Naive B cell (primary cell): Measurements from ENCODE around the gene SPINK1. TPM values are rescaled to one million over a fixed set of nuclear protein-coding genes. Genes with fewer than 3 reads are reported as not detected.

Source experiments
- ATAC-seq, 2 donors: fragments of 150-1000 bp; cut with Tn5 transposase; 2 replicates each; pipeline ENCODE4 v1.10.0; 2021; ENCODE audit warnings: low read depth in 2 of 2, mild to moderate bottlenecking in 2 of 2, moderate library complexity in 2 of 2
- DNase-seq: peaks from one replicate; pipeline ENCODE4 v3.0.0; 2022
- H3K27ac Mint-ChIP-seq, 6 donors: one replicate each; pipeline ENCODE4 v1.8.0; 2020 to 2022; ENCODE audit warnings: mild to moderate bottlenecking in 6 of 6, mixed read lengths in 6 of 6, moderate library complexity in 5 of 6, inconsistent platforms in 2 of 6
- H3K27me3 Mint-ChIP-seq, 3 donors: one replicate each; pipeline ENCODE4 v1.8.0; 2021 to 2022; ENCODE audit warnings: mixed read lengths in 3 of 3, mild to moderate bottlenecking in 1 of 3
- H3K36me3 Mint-ChIP-seq, 2 donors: one replicate each; pipeline ENCODE4 v1.8.0; 2020 to 2022; ENCODE audit warnings: mixed read lengths in 2 of 2, inconsistent platforms in 1 of 2, mild to moderate bottlenecking in 1 of 2
- H3K4me1 Mint-ChIP-seq, 3 donors: one replicate each; pipeline ENCODE4 v1.8.0; 2020 to 2022; ENCODE audit warnings: mixed read lengths in 3 of 3, inconsistent platforms in 1 of 3, mild to moderate bottlenecking in 1 of 3, moderate library complexity in 1 of 3
- H3K4me3 Mint-ChIP-seq, 8 donors: one replicate each; pipeline ENCODE4 v1.8.0; 2020 to 2022; ENCODE audit warnings: mild to moderate bottlenecking in 8 of 8, mixed read lengths in 8 of 8, moderate library complexity in 8 of 8, inconsistent platforms in 2 of 8
- H3K9me3 Mint-ChIP-seq, 7 donors: one replicate each; pipeline ENCODE4 v1.8.0; 2020 to 2022; ENCODE audit warnings: mixed read lengths in 7 of 7, mild to moderate bottlenecking in 5 of 7, inconsistent platforms in 2 of 7, moderate library complexity in 1 of 7
- polyA plus RNA-seq, 6 donors: library from polyadenylated mRNA; unstranded; fragments of 300-500 nt; fragmentation: Illumina TruSeq; gene quantifications; one replicate each; pipeline ENCODE4 v1.2.3, GENCODE V29; 2021; ENCODE audit warnings: low read depth in 6 of 6

Gene SPINK1
- polyA plus RNA-seq, 6 donors from 2014 or later = not detected

DNA sequence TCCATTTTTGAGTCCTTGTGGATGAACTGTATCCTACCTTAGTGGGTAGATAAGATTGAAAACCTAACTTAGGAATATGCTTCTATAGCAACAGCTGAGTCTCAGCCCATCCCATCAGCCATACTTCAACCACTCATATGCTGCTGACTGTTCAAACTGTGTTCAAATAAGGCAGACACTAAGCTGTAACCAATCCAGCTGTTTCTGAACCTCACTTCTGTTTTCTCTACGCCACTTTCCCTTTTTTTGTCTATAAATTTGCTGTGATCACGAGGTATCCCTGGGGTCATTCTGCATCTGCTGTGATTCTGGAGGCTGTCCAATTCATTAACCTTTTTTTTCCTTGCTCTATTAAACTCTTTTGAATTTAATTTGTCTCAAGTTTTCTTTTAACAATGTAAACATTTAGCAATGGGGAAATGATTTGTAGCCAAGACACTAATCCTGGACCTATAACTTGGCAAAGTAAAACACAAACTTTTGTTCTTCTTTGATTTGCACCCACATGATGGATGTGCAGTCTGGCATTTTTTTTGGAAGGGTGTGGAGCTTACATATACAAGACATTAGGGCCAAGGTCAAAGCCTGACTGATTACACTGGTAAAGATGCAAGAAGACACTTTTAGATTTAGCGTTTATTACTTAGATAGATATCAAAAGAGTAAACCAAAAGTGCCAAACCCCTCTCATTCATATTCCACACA lies 32.1 kb upstream of the SPINK1 start:
- DNase-seq (no peak), ATAC-seq (no peak)
- Mint-ChIP-seq H3K27me3 (peaks cover 0 to 8% (median 6%) of the 10 kb centered on the region in 3 donors), H3K4me3 (no peak overlapping the region), H3K36me3 (no peaks in the 10 kb centered on the region), H3K9me3 (no peaks in the 10 kb centered on the region), H3K4me1 (no peaks in the 10 kb centered on the region), H3K27ac (no peak overlapping the region)

DNA sequence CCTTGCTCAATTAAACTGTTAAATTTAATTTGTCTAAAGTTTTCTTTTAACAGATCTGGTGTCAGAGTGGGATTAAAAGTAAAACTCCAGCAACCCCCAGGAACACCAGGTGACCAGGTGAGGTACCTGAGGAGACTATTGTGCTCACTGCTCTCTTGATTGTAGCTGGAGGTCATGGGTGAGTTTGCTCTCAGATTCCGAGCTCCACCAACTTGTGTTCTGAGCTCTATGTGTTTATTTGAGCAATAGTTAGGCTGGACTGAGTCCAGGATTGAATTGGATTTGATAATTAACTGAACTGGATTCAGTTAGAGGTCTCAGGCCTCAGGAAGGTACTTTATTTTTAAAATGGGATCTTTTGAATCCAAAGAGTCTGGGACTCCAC lies 29.2 kb upstream of the SPINK1 start:
- no peaks in the 10 kb centered on the region for H3K4me1 Mint-ChIP-seq
- ATAC-seq (no peak), DNase-seq (no peak)
- no peak overlapping the region for H3K4me3 Mint-ChIP-seq
- no peaks in the 10 kb centered on the region for H3K36me3 Mint-ChIP-seq
- no peaks in the 10 kb centered on the region for H3K9me3 Mint-ChIP-seq
- H3K27ac Mint-ChIP-seq = no peak overlapping the region
- H3K27me3 Mint-ChIP-seq = peaks cover 0 to 4% (median 0%) of the 10 kb centered on the region in 3 donors

DNA sequence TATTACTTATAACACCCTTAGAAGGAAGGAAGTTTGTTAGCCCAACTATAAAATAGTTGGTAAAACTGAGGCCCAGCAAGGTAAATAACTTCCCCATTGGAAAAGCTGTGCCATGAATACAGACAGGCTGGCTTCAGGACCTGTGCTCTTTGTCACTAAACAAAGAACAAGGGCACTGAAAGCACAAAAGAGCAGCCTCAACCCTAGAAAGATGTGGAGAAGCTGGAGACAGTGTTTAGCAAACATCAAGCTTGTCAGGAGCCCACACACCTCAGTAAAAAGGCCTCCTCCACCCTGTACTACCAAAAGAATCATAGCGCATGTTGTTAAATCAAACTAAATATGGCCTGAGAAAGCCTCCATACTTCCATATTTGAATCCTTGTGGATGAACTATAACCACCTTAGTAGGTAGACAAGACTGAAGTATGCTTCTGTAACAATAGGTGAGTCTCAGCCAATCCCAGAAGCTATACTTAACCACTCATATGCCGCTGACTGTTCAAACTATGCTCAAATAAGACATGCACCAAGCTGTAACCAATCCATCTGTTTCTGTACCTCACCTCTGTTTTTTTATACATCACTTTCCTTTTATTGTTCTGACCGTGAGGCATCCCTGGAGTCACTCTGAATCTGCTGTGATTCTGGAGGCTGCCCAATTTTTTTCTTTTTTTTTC lies 28.6 kb upstream of the SPINK1 start:
- ATAC-seq = no peak
- Mint-ChIP-seq H3K9me3 (no peaks in the 10 kb centered on the region), H3K4me1 (no peaks in the 10 kb centered on the region)

DNA sequence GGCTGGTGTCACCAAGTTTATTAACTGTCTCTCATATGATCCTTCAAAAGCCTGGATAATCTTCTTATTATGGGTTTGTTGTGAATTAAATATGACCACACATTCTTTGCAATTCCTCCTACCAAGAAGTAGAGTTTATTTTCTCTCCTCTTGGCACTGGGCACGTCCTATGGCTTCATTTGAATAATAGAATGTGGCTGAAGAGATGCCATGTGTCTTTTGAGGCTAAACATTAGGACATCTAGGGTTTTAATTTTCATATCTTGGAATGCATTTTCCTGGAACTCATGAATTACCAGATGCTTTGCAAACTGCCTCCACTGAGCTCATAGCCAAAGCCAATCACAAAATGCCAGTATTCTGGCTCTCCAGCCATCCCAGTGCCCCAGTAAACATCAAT lies 27.1 kb upstream of the SPINK1 start:
- H3K27ac Mint-ChIP-seq = peak overlapping the region in 1 of 6 donors; percentile 34
- no peaks in the 10 kb centered on the region for H3K9me3 Mint-ChIP-seq
- H3K36me3 Mint-ChIP-seq = no peaks in the 10 kb centered on the region
- DNase-seq (no peak), ATAC-seq (no peak)
- no peaks in the 10 kb centered on the region for H3K4me1 Mint-ChIP-seq
- H3K27me3 Mint-ChIP-seq = peaks cover 4 to 7% (median 7%) of the 10 kb centered on the region in 3 donors
- no peak overlapping the region for H3K4me3 Mint-ChIP-seq

More for the DNA sequence above, 28.6 kb upstream of the SPINK1 start:
- Mint-ChIP-seq H3K36me3 (no peaks in the 10 kb centered on the region), H3K27me3 (peaks cover 0 to 5% (median 4%) of the 10 kb centered on the region in 3 donors), H3K4me3 (no peak overlapping the region), H3K27ac (no peak overlapping the region)
- no peak for DNase-seq

DNA sequence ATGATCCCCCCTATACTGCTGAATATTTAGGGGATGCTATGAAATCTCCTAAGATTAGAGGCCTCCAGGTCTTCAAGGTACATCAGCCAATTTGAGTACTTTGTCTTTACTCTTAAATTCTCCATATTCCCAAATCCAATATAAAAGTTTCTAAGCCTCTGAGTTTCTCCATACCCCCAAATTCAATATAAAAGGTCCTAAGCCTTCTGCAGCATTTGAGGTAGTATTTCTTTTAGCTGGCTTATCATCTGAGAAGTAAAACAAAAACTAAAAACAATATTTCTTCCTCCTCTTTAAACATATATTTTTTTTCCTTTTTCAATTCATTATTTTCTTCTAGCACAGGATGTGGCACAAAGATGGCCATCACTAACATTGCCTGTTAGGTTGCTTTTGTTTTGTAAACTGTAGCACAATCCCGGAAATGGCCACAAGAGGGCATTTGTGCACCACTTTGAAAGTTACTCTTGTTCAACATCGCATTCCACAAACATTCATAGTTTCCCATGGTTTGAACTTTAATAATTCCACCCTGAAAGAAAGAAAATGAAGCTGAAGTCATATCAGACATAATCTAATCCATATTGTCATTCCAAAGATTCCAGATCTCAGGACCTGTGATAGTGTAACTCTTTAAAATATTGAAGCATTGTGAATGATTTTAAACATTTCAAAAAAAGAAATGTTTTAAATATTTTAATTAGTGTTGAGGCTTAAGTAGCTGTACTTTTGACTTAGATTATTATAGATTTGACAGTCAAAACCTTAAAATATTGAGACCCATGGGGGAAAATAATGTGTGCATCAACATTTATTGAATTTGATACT lies 26.0 kb upstream of the SPINK1 start:
- H3K4me1 Mint-ChIP-seq = no peaks in the 10 kb centered on the region
- no peaks in the 10 kb centered on the region for H3K9me3 Mint-ChIP-seq
- no peak overlapping the region for H3K27ac Mint-ChIP-seq
- ATAC-seq (no peak), DNase-seq (peak; percentile 0)
- no peaks in the 10 kb centered on the region for H3K36me3 Mint-ChIP-seq
- peaks cover 4 to 8% (median 7%) of the 10 kb centered on the region in 3 donors for H3K27me3 Mint-ChIP-seq
- no peak overlapping the region for H3K4me3 Mint-ChIP-seq

DNA sequence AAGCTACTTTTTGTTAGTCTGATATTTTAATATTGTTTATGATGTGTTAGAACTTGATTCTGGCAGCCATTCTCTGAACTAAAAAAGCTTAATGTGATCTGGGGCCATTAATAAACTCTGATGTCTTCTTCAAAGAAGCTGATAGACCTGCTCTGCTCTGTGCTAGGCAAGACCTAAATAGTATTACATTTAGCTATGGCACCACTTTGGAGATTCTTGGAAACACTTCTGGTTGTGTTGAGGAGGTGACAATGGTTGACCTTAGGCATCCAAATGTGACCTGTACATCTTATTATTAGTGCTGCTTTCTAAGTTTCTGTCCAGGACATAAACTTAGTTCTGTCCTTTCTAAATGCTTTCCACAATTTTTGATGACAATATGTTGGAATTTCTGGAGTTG lies 25.3 kb upstream of the SPINK1 start:
- Mint-ChIP-seq H3K9me3 (no peaks in the 10 kb centered on the region), H3K4me3 (no peak overlapping the region), H3K27ac (no peak overlapping the region), H3K4me1 (no peaks in the 10 kb centered on the region), H3K27me3 (peaks cover 4 to 8% (median 7%) of the 10 kb centered on the region in 3 donors), H3K36me3 (no peaks in the 10 kb centered on the region)
- no peak for ATAC-seq
- DNase-seq = no peak

DNA sequence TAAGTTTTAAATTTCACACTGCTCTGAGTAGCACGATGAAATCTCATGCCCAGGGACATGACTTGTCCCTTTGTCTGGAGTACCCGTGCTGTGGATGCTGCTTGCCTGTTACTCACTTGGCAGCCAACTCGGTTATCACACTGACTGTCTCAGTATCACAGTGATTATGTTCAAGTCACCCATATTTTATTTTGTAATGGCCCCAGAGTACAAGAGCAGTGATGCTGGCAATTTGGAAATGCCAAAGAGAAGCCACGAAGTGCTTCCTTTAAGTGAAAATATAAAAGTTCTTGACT lies 24.3 kb upstream of the SPINK1 start:
- ATAC-seq = no peak
- Mint-ChIP-seq H3K9me3 (no peaks in the 10 kb centered on the region), H3K4me3 (no peak overlapping the region), H3K36me3 (no peaks in the 10 kb centered on the region), H3K4me1 (no peaks in the 10 kb centered on the region), H3K27ac (no peak overlapping the region), H3K27me3 (peaks cover 4 to 8% (median 7%) of the 10 kb centered on the region in 3 donors)
- DNase-seq = no peak

DNA sequence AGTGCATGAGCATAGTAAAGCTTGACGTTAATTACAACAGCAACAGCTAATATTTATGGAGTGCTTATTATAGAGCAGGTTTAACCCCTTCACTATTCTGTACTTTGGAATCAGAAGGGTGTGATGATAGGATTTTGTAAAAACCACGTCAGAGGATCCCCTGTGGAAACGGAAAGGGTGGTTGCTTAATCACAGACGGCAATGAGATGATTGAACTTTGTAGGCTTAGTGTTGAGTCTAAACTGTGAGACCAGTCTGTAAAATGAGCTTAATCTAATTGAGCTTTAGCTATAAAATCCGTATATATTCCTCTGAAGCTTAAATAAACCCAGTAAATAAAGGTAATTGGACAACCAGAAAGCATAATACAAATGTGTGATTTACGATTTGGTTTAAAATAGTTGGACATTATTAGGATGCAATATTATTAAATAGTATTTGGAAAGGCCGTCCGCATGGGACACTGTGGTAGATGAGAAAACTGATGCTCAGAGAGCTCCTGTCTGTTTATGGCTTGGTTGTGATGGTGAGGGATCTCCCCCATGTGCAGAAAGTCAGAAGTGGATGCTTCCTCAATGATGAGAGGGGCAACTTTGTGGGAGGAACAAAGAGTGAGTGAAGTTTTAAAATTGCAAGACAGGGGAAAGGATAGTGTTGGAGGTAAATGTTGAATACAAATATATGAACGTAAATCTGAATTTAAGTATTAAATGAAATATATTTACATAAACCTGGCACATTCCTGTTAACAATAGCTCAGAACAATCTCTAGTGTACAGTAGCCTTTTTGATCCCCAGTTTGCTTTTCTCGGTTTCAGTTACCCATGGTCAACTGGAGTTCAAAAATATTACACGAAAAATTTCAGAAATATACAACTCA lies 23.7 kb upstream of the SPINK1 start:
- DNase-seq = no peak
- Mint-ChIP-seq H3K9me3 (no peaks in the 10 kb centered on the region), H3K4me3 (no peak overlapping the region), H3K27me3 (peaks cover 4 to 8% (median 7%) of the 10 kb centered on the region in 3 donors), H3K4me1 (no peaks in the 10 kb centered on the region), H3K27ac (no peak overlapping the region), H3K36me3 (no peaks in the 10 kb centered on the region)
- ATAC-seq = no peak

DNA sequence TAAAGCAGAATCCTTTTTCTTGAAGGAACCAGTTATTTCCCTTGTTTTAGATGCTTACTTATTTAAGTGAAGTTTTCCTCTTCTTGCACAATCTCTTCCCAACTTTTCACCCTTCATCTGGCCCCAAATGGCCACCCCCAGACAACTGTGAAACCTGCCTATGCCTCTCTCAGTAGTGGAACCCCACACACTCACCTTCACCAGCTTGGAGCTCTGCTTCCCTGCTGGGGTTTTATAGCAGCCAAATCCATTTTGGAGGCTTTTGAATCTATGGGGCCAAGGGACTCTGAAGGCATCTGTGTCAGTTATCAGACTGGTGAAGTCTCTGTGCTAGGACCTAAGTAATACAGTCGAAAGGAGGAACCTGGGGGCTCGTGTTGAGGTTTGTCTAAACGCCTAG lies 22.9 kb upstream of the SPINK1 start:
- Mint-ChIP-seq H3K36me3 (no peaks in the 10 kb centered on the region), H3K9me3 (no peaks in the 10 kb centered on the region), H3K27ac (no peak overlapping the region), H3K4me1 (no peaks in the 10 kb centered on the region), H3K4me3 (no peak overlapping the region), H3K27me3 (peaks cover 4 to 11% (median 8%) of the 10 kb centered on the region in 3 donors)
- DNase-seq (no peak), ATAC-seq (no peak)

DNA sequence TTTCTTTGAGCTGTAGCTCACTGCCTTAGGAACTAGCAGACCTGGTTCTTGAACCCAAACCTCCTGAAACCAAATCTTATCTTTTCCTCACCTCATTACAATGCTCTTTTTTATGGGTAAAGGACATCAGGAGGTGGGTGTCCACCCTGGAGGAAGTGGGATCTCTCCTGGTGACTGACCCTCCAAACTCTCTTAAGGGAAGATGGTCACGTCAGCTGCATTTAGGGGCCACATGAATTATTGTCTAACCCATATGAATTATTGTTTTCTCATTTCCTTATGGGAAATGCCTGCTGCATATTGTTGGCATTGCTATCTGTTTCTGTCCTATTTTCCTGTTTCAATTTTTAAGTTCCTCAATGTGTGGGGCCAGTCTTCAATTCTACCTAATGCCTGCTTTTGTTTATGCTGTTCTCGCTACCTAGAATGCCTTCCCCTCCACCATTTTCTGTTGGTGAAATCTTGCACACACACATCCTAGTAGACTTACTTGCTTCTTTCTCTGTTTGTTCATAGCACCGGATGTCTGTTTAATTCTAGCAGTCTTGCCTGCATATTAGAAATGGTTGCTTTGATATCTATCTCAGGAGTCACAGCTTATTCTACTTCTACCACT lies 22.0 kb upstream of the SPINK1 start:
- Mint-ChIP-seq H3K4me3 (no peak overlapping the region), H3K36me3 (no peaks in the 10 kb centered on the region)

DNA sequence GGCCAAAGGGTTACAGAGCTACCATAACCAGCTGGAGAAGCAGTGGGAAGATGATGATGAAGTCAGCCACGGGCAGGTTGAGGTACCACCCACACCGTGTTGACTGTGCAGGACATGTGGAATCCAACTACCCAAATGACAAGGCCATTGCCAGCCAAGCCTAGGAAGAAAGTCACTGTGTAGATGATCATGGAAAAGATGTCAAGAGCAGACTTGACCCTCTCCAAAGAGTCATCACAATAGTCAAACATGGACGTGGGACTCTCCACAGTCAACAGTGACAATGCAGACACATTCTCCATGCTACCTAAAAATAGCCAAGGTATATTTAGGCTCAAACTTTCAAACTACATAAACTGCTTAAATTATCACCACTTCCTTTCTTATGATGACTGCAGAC lies 20.9 kb upstream of the SPINK1 start:
- Mint-ChIP-seq H3K27me3 (peaks cover 4 to 15% (median 7%) of the 10 kb centered on the region in 3 donors), H3K36me3 (no peaks in the 10 kb centered on the region), H3K4me3 (no peak overlapping the region), H3K27ac (no peak overlapping the region), H3K9me3 (no peaks in the 10 kb centered on the region), H3K4me1 (no peaks in the 10 kb centered on the region)
- ATAC-seq = no peak
- DNase-seq = no peak

More for the DNA sequence above, 22.0 kb upstream of the SPINK1 start:
- peaks cover 4 to 15% (median 8%) of the 10 kb centered on the region in 3 donors for H3K27me3 Mint-ChIP-seq
- ATAC-seq (no peak), DNase-seq (no peak)
- no peaks in the 10 kb centered on the region for H3K9me3 Mint-ChIP-seq
- H3K27ac Mint-ChIP-seq = no peak overlapping the region
- no peaks in the 10 kb centered on the region for H3K4me1 Mint-ChIP-seq

DNA sequence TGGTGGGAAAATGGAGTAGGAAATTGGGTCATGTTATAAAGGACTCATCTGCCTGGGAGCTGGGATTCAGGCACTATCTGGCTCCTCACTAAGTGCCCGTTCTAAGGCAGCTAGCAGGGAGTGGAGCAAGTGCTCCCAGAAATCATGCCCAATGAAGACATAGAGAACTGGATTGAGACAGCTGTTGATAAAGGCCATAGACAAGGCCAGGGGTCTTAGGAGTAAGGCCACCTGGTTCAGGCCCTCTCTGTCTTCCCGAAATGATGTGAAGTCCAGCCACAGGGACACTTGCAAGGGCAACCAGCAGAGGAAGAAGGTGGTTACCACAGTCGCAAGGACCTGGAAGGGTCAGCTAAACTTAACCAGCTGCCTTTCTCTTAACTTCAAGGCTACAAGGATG lies 20.1 kb upstream of the SPINK1 start:
- Mint-ChIP-seq H3K4me1 (no peaks in the 10 kb centered on the region), H3K27ac (no peak overlapping the region), H3K36me3 (no peaks in the 10 kb centered on the region), H3K9me3 (no peaks in the 10 kb centered on the region), H3K27me3 (peaks cover 4 to 15% (median 6%) of the 10 kb centered on the region in 3 donors), H3K4me3 (no peak overlapping the region)
- DNase-seq (no peak), ATAC-seq (no peak)

DNA sequence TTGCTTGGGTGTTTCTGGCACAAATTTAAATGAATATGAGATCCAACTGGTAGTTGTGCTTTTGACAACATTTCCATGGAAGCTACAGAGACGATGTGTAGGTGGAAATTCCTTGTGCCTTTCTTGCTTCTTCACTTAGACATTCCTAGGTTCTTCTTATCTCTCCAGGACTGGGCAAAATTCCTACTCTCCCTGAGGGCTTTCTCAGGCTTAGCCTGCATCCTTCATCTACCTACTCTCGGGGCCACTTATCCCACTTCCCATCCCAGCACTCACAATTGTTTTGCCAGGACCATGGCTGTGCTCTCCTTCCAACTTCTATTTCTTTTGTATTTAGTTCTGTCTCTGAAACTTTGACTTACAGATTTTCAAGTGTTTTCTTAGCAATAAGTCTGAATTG lies 17.8 kb upstream of the SPINK1 start:
- Mint-ChIP-seq H3K27me3 (peaks cover under 1 to 17% (median 6%) of the 10 kb centered on the region in 3 donors), H3K9me3 (no peaks in the 10 kb centered on the region), H3K4me3 (no peak overlapping the region), H3K36me3 (no peaks in the 10 kb centered on the region), H3K4me1 (no peaks in the 10 kb centered on the region), H3K27ac (no peak overlapping the region)
- DNase-seq = no peak
- ATAC-seq = no peak
